K562 (cell line): ENCODE data around the gene NOSIP. TPM values are rescaled to one million over a fixed set of nuclear protein-coding genes. Genes with fewer than 3 reads are reported as not detected.
A peak's percentile ranks its signal among the peaks of the same experiment; 100 is the strongest.

ENCODE experiments used
- ADNP ChIP-seq: fragments of 200-800 bp; sonication (Bioruptor generic); IDR thresholded peaks from 2 replicates; pipeline ENCODE4 v1.6.1; 2016; ENCODE audit warnings: missing genetic modification characterization, missing compliant biosample characterization
- E2F4 ChIP-seq: sonication (generic); formaldehyde crosslinking; IDR thresholded peaks from 2 replicates; pipeline ENCODE4 v1.8.0; 2022; ENCODE audit warnings: mild to moderate bottlenecking, low read depth, missing genetic modification reagents
- FOXK1 ChIP-seq: sonication (generic); formaldehyde crosslinking; IDR thresholded peaks from 2 replicates; pipeline ENCODE4 v1.8.0; 2022; ENCODE audit warnings: missing genetic modification reagents, mild to moderate bottlenecking, borderline replicate concordance
- GABPB2 ChIP-seq: fragments of 250-450 bp; sonication (Bioruptor Pico); conservative IDR thresholded peaks from 2 replicates; pipeline ENCODE4 v1.5.1; 2021; ENCODE audit warnings: mild to moderate bottlenecking
- HDGF ChIP-seq: fragments of 450-650 bp; IDR thresholded peaks from 2 replicates; pipeline ENCODE4 v1.6.1; 2016
- HNRNPL ChIP-seq: fragments of 200-400 bp; formaldehyde crosslinking; IDR thresholded peaks from 2 replicates; pipeline ENCODE4 v1.6.1; 2017; ENCODE audit warnings: low read depth, mild to moderate bottlenecking, low read length
- KDM4B ChIP-seq, 2 experiments: fragments of 450-650 bp in 1 of 2; sonication (generic) in 1 of 2; IDR thresholded peaks; 2 replicates each; pipeline ENCODE4 v1.6.1; 2016 to 2017; ENCODE audit warnings: borderline replicate concordance in 2 of 2, antibody characterized with exemption in 1 of 2, low read depth in 1 of 2, mild to moderate bottlenecking in 1 of 2
- RBM22 ChIP-seq: fragments of 200-400 bp; formaldehyde crosslinking; IDR thresholded peaks from 2 replicates; pipeline ENCODE4 v1.6.1; 2018; ENCODE audit warnings: low read length, low read depth; ENCODE audit not compliant: poor library complexity, severe bottlenecking
- RBM25 ChIP-seq: fragments of 200-400 bp; formaldehyde crosslinking; IDR thresholded peaks from 2 replicates; pipeline ENCODE4 v1.6.1; 2018; ENCODE audit warnings: low read length, low read depth, moderate library complexity; ENCODE audit not compliant: severe bottlenecking
- RBM39 ChIP-seq: fragments of 200-400 bp; formaldehyde crosslinking; optimal IDR thresholded peaks from 2 replicates; pipeline ENCODE3; 2018; ENCODE audit warnings: low read depth, low read length
- RFX5 ChIP-seq: IDR thresholded peaks from 2 replicates; pipeline ENCODE4 v1.6.1; 2011; ENCODE audit warnings: low read depth, mild to moderate bottlenecking, improper control_type of control experiment, low read length
- SFPQ ChIP-seq: fragments of 200-400 bp; formaldehyde crosslinking; IDR thresholded peaks from 2 replicates; pipeline ENCODE4 v1.6.1; 2017; ENCODE audit warnings: mild to moderate bottlenecking, low read depth, low read length, moderate library complexity
- SIN3B ChIP-seq: fragments of 450-650 bp; IDR thresholded peaks from 2 replicates; pipeline ENCODE4 v1.6.1; 2017; ENCODE audit warnings: low read depth, mild to moderate bottlenecking, moderate library complexity
- U2AF2 ChIP-seq: fragments of 200-400 bp; formaldehyde crosslinking; optimal IDR thresholded peaks from 2 replicates; pipeline ENCODE3; 2017; ENCODE audit warnings: low read depth, mild to moderate bottlenecking, low read length
- ZFPM2 ChIP-seq: fragments of 250-450 bp; sonication (Bioruptor Pico); IDR thresholded peaks from 2 replicates; pipeline ENCODE4 v1.5.1; 2022; ENCODE audit warnings: mild to moderate bottlenecking
- ZNF3 ChIP-seq: fragments of 250-450 bp; sonication (Bioruptor Pico); IDR thresholded peaks from 2 replicates; pipeline ENCODE4 v1.5.0; 2021; ENCODE audit warnings: mild to moderate bottlenecking, moderate library complexity
- ZNF316 ChIP-seq: fragments of 450-650 bp; IDR thresholded peaks from 2 replicates; pipeline ENCODE4 v1.6.1; 2016
- ZNF551 ChIP-seq: fragments of 250-450 bp; sonication (Bioruptor Pico); IDR thresholded peaks from 2 replicates; pipeline ENCODE4 v1.5.0; 2021; ENCODE audit warnings: mild to moderate bottlenecking, moderate library complexity
- ZNF668 ChIP-seq: fragments of 250-450 bp; sonication (Bioruptor Pico); IDR thresholded peaks from 2 replicates; pipeline ENCODE4 v1.8.0; 2022; ENCODE audit warnings: mild to moderate bottlenecking, inconsistent platforms
- polyA plus RNA-seq, 8 experiments: library from polyadenylated mRNA; depleted of rRNA in 4 of 8; stranded (reverse) in 5 of 8; unstranded in 3 of 8; fragments of >200 nt; fragmentation: Nextera tagmentation in 2 of 8; fragmentation: Illumina TruSeq in 1 of 8; extraction: Ambion mirVana in 2 of 8; extraction: Trizol in 1 of 8; gene quantifications; 2 replicates each; pipeline versions ENCODE4 v1.2.1 to v1.2.3, GENCODE V29; 2011 to 2014; ENCODE audit warnings: inconsistent platforms in 1 of 8, missing spikeins in 1 of 8
- total RNA-seq, 7 experiments: library from RNA; depleted of rRNA in 6 of 7; stranded (reverse); fragments of >200 nt in 6 of 7; fragmentation: Illumina TruSeq in 2 of 7; extraction: Trizol in 2 of 7; gene quantifications; 2 replicates each; pipeline versions ENCODE4 v1.2.1 to v1.2.3, GENCODE V29; 2011 to 2021; ENCODE audit warnings: low replicate concordance in 1 of 7
- TF ChIP-seq, protein P1 (sequence below): fragments of 450-650 bp; IDR thresholded peaks from 2 replicates; pipeline ENCODE4 v1.6.1; 2017; ENCODE audit warnings: mild to moderate bottlenecking, moderate library complexity
- TF ChIP-seq, protein P2 (sequence below), 2 experiments: fragments of 250-450 bp in 1 of 2; fragments of 450-650 bp in 1 of 2; sonication (Bioruptor Pico) in 1 of 2; IDR thresholded peaks; 2 replicates each; pipeline versions ENCODE4 v1.6.1 to v1.8.0; 2016 to 2021; ENCODE audit warnings: mild to moderate bottlenecking in 2 of 2, moderate library complexity in 2 of 2, missing compliant biosample characterization in 1 of 2, missing genetic modification characterization in 1 of 2

NOSIP gene
- total and polyA plus RNA-seq, 9 of the 15 experiments (the other 6 are each of a cell fraction or from before 2014, with no cell fraction given) = 14.4 to 153 (median 79.9) TPM

GRCh38 chr19:49580264-49581006 lies at the start of gene NOSIP (continued):
- TF ChIP-seq RBM25 (peak; percentile 59), ZNF551 (no peak), RBM39 (no peak), U2AF2 (no peak), RBM22 (no peak), KDM4B (IDR thresholded peaks at IDR 0.05; ENCODE audit: borderline replicate concordance in 2 of 2, low read depth in 1 of 2) (peak in 1 of 2 experiments; percentile 100; a peak in 2 of 4 replicates), ZNF316 (no peak), E2F4 (no peak), FOXK1 (CRISPR knock-in tag) (0 out of 2 replicates have a peak, but pooled peaks have one; percentile 64), SFPQ (no peak), GABPB2 (CRISPR knock-in tag) (no peak), RFX5 (no peak), ADNP (tag) (no peak), HDGF (no peak), SIN3B (peak; percentile 73), ZNF3 (CRISPR knock-in tag) (no peak), ZFPM2 (CRISPR knock-in tag) (no peak), ZNF668 (CRISPR knock-in tag) (0 out of 2 replicates have a peak, but pooled peaks have one; percentile 51), HNRNPL (no peak)
- TF ChIP-seq, protein P1, sequence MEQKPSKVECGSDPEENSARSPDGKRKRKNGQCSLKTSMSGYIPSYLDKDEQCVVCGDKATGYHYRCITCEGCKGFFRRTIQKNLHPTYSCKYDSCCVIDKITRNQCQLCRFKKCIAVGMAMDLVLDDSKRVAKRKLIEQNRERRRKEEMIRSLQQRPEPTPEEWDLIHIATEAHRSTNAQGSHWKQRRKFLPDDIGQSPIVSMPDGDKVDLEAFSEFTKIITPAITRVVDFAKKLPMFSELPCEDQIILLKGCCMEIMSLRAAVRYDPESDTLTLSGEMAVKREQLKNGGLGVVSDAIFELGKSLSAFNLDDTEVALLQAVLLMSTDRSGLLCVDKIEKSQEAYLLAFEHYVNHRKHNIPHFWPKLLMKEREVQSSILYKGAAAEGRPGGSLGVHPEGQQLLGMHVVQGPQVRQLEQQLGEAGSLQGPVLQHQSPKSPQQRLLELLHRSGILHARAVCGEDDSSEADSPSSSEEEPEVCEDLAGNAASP = no peak
- TF ChIP-seq, protein P2, sequence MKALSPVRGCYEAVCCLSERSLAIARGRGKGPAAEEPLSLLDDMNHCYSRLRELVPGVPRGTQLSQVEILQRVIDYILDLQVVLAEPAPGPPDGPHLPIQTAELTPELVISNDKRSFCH (CRISPR knock-in tag; IDR thresholded peaks at IDR 0.05) = no peak
- TF ChIP-seq, protein P2 (tag; IDR thresholded peaks at IDR 0.05) = peak; percentile 62; the same call in 1 of the 2 replicates
